ENCODE data around the gene JAZF1. TPM values are rescaled to one million over a fixed set of nuclear protein-coding genes. Genes with fewer than 3 reads are reported as not detected.

JAZF1 gene
- polyA plus RNA-seq, 5 donors: 13.9 to 15.7 (median 15.2) TPM

Other genes starting within 250 kb of the JAZF1 start
- gene CREB5, start 231.7 kb upstream of the JAZF1 start, polyA plus RNA-seq (ENCODE audit: insufficient read depth in 1 of 5, insufficient read length in 5 of 5, low replicate concordance in 1 of 5): 10 to 100 TPM; 10.4 to 19.5 (median 14.8) TPM

Measured in right lung (tissue), 5 donors.